H1 (cell line): ENCODE results near the gene MEF2C. TPM values are rescaled to one million over a fixed set of nuclear protein-coding genes. Genes with fewer than 3 reads are reported as not detected.

ENCODE experiments used
- BRCA1 ChIP-seq: IDR thresholded peaks from 2 replicates; pipeline ENCODE4 v1.6.1; 2012; ENCODE audit warnings: low read depth, low read length, improper control_type of control experiment
- EP300 ChIP-seq, 2 experiments: IDR thresholded peaks; 1 replicate in 1 of 2; 2 replicates in 1 of 2; pipeline ENCODE4 v1.6.1; 2011 to 2012; ENCODE audit warnings: low read depth in 2 of 2, low read length in 2 of 2, mild to moderate bottlenecking in 2 of 2, borderline replicate concordance in 1 of 2, inconsistent platforms in 1 of 2, moderate library complexity in 1 of 2
- RAD21 ChIP-seq, 2 experiments: IDR thresholded peaks in 1 of 2; conservative IDR thresholded peaks in 1 of 2; 2 replicates each; pipeline ENCODE4 v1.6.1; 2011; ENCODE audit warnings: low read depth in 2 of 2, low read length in 2 of 2, improper control_type of control experiment in 1 of 2, inconsistent platforms in 1 of 2, mild to moderate bottlenecking in 1 of 2, moderate library complexity in 1 of 2
- SUZ12 ChIP-seq: fragments of 200-600 bp; sonication (generic); IDR thresholded peaks from 2 replicates; pipeline ENCODE4 v1.6.1; 2012; ENCODE audit warnings: mild to moderate bottlenecking, inconsistent platforms, low read length, moderate library complexity, mixed read lengths
- polyA plus RNA-seq, 7 experiments: library from polyadenylated mRNA; depleted of rRNA in 3 of 7; stranded (reverse) in 5 of 7; unstranded in 2 of 7; fragments of >200 nt in 5 of 7; fragments of 200-250 nt in 2 of 7; gene quantifications; 1 replicate in 5 of 7; 2 replicates in 1 of 7; 4 replicates in 1 of 7; pipeline versions ENCODE4 v1.2.1 to v1.2.3, GENCODE V29; 2011 to 2013; ENCODE audit warnings: missing spikeins in 2 of 7, mixed read lengths in 2 of 7
- total RNA-seq: library from RNA; stranded (reverse); fragmentation: NEBNext Ultra II Directional; extraction: Animal tissue kit (Norgen Biotek cat#: 25700); gene quantifications from 2 replicates; pipeline ENCODE4 v1.2.1, GENCODE V29; 2021

MEF2C gene
- total and polyA plus RNA-seq, 2 of the 8 experiments (the other 6 are each of a cell fraction or from before 2014, with no cell fraction given): 0.59 to 0.99 TPM

GRCh38 chr5:88691230-88691582 lies 191.8 kb downstream of the MEF2C start (continued):
- no peak for TF ChIP-seq RAD21 (IDR thresholded peaks at IDR 0.05 in 1 of 2, conservative IDR thresholded peaks at IDR 0.05 in 1 of 2; ENCODE audit: low read depth in 2 of 2, low read length in 2 of 2)
- TF ChIP-seq BRCA1: no peak
- no peak for TF ChIP-seq SUZ12
- TF ChIP-seq EP300 (IDR thresholded peaks at IDR 0.05; ENCODE audit: borderline replicate concordance in 1 of 2, low read depth in 2 of 2, low read length in 2 of 2): no peak
